Measurements from ENCODE around the gene PLEKHH3.

Gene PLEKHH3

DNA sequence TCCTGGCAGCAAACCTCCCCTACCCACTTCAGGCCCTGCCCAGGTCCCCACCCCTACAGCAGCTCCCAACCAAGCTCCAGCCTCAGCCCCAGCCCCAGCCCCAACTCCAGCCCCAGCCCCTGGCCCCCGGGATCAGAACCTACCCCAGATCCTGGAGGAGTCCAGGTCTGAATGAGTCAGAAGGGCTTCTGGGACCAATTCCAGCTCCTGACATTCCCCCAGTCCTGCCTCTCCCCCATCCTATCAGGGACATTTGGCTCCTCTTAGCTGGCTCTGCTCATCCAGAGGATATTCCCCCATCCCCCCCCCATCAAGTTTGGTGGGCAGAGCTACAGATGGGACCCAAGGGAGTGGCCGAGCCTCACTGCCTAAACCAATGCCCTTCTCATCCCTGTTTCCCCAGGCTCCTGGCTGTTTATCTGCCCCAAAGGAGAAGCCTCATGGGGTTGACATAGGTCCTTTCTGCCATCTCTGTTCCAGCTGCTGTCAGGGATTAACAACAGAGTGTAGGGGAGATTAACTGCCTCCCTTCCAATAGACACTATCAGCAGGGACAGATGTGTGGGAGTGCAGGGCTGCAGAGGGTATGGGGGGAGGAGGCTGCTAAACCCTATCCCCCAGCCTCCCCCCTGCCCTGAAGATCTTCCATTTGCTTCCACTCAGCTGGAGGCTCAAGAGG is 22.1 kb upstream of the PLEKHH3 start:
- Histone ChIP-seq H3K36me3 (ENCODE audit: insufficient read depth) (no peaks in the 10 kb centered on the region; the same call in 1 of the 2 replicates), H3K27ac (no peak overlapping the region), H3K4me3 (IDR thresholded peaks at IDR 0.05; ENCODE audit: insufficient read depth, low read depth, low read length) (no peak overlapping the region), H3K9ac (no peak overlapping the region), H3K27me3 (ENCODE audit: insufficient read depth, low read depth) (no peaks in the 10 kb centered on the region), H3K4me1 (ENCODE audit: low read depth, poor library complexity, severe bottlenecking) (peaks cover 27% of the 10 kb centered on the region), H3K4me2 (no peak overlapping the region), H4K20me1 (ENCODE audit: insufficient read depth) (no peaks in the 10 kb centered on the region), H3K79me2 (ENCODE audit: insufficient read depth, low read depth) (no peaks in the 10 kb centered on the region), H2AFZ (ENCODE audit: low read depth) (no peak overlapping the region)
- TF ChIP-seq, protein P1, sequence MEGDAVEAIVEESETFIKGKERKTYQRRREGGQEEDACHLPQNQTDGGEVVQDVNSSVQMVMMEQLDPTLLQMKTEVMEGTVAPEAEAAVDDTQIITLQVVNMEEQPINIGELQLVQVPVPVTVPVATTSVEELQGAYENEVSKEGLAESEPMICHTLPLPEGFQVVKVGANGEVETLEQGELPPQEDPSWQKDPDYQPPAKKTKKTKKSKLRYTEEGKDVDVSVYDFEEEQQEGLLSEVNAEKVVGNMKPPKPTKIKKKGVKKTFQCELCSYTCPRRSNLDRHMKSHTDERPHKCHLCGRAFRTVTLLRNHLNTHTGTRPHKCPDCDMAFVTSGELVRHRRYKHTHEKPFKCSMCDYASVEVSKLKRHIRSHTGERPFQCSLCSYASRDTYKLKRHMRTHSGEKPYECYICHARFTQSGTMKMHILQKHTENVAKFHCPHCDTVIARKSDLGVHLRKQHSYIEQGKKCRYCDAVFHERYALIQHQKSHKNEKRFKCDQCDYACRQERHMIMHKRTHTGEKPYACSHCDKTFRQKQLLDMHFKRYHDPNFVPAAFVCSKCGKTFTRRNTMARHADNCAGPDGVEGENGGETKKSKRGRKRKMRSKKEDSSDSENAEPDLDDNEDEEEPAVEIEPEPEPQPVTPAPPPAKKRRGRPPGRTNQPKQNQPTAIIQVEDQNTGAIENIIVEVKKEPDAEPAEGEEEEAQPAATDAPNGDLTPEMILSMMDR (conservative IDR thresholded peaks at IDR 0.05; ENCODE audit: low read depth, low read length) = no peak

DNA sequence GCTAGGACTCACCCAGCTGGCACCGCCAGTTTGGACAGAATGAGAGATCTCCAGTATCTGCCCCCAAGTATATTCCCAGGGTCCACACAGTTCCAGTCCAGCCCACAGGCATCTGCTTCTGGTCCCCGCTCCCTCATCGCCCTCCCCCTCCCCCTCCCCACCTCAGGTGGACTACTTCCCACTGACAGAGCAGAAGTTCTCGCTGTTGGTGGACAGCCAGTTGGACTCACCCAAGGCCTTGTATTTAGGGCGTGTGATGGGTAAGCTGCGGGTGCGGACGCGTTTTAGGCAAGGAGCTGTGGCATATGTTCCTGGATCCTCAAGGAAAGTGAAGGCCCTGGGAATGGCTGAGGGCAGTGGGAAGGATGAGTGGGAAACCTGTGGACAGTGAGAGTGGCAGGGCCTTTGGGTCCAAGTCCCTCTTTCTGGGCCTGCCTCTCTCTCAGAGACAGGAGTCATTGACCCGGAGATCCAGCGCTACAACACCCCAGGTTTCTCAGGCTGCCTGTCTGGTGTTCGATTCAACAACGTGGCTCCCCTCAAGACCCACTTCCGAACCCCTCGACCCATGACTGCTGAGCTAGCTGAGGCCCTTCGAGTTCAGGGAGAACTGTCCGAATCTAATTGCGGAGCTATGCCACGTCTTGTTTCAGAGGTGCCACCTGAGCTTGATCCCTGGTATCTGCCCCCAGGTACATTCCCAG is 20.5 kb upstream of the PLEKHH3 start:
- Histone ChIP-seq H2AFZ (ENCODE audit: low read depth) (no peak overlapping the region), H3K9ac (no peak overlapping the region), H4K20me1 (ENCODE audit: insufficient read depth) (no peaks in the 10 kb centered on the region), H3K27ac (no peak overlapping the region), H3K4me3 (IDR thresholded peaks at IDR 0.05; ENCODE audit: insufficient read depth, low read depth, low read length) (no peak overlapping the region), H3K4me1 (ENCODE audit: low read depth, poor library complexity, severe bottlenecking) (peaks cover 11% of the 10 kb centered on the region), H3K79me2 (ENCODE audit: insufficient read depth, low read depth) (no peaks in the 10 kb centered on the region), H3K27me3 (ENCODE audit: insufficient read depth, low read depth) (no peaks in the 10 kb centered on the region), H3K36me3 (ENCODE audit: insufficient read depth) (no peaks in the 10 kb centered on the region), H3K4me2 (no peak overlapping the region)
- TF ChIP-seq, protein P1 (conservative IDR thresholded peaks at IDR 0.05; ENCODE audit: low read depth, low read length) = no peak

DNA sequence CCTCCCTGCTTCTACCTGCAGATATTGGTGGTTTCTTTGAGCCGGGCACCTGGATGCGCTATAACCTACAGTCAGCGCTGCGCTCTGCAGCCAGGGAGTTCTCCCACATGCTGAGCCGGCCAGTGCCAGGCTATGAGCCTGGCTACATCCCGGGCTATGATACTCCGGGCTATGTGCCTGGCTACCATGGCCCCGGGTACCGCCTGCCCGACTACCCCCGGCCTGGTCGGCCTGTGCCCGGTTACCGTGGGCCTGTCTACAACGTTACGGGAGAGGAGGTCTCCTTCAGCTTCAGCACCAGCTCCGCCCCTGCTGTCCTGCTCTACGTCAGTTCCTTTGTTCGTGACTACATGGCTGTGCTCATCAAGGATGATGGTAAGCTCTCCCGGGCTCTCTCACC is 18.7 kb upstream of the PLEKHH3 start:
- no peaks in the 10 kb centered on the region for H3K27me3 ChIP-seq (ENCODE audit: insufficient read depth, low read depth)
- H3K4me3 ChIP-seq (IDR thresholded peaks at IDR 0.05; ENCODE audit: insufficient read depth, low read depth, low read length) = no peak overlapping the region
- H3K4me1 ChIP-seq (ENCODE audit: low read depth, poor library complexity, severe bottlenecking) = no peaks in the 10 kb centered on the region
- H4K20me1 ChIP-seq (ENCODE audit: insufficient read depth) = no peaks in the 10 kb centered on the region
- H3K79me2 ChIP-seq (ENCODE audit: insufficient read depth, low read depth) = no peaks in the 10 kb centered on the region
- TF ChIP-seq, protein P1 (conservative IDR thresholded peaks at IDR 0.05; ENCODE audit: low read depth, low read length) = no peak
- H3K27ac ChIP-seq = no peak overlapping the region
- no peak overlapping the region for H2AFZ ChIP-seq (ENCODE audit: low read depth)
- no peak overlapping the region for H3K4me2 ChIP-seq
- no peaks in the 10 kb centered on the region for H3K36me3 ChIP-seq (ENCODE audit: insufficient read depth)
- no peak overlapping the region for H3K9ac ChIP-seq

DNA sequence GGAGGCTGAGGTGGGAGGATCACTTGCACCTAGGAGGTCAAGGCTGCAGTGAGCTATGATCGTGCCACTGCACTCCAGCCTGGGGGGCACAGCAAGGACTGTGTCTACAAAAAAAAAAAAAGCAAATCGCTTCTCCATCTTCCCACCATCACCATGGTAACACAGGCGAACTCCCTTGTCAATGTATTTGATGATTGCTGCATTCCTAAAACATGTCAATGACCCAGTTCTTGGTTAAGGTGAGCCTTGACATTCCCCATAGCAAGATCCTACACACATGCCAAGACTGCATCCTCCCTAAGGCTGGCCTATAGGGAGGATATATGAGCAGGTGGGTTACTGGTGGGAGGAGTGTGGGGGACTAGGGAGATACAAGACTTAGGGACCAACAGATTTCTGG is 17.7 kb upstream of the PLEKHH3 start:
- no peak overlapping the region for H2AFZ ChIP-seq (ENCODE audit: low read depth)
- H3K27ac ChIP-seq = no peak overlapping the region
- H3K79me2 ChIP-seq (ENCODE audit: insufficient read depth, low read depth) = no peaks in the 10 kb centered on the region
- H4K20me1 ChIP-seq (ENCODE audit: insufficient read depth) = no peaks in the 10 kb centered on the region
- no peaks in the 10 kb centered on the region for H3K4me1 ChIP-seq (ENCODE audit: low read depth, poor library complexity, severe bottlenecking)
- TF ChIP-seq, protein P1 (conservative IDR thresholded peaks at IDR 0.05; ENCODE audit: low read depth, low read length) = no peak
- H3K27me3 ChIP-seq (ENCODE audit: insufficient read depth, low read depth) = no peaks in the 10 kb centered on the region
- H3K36me3 ChIP-seq (ENCODE audit: insufficient read depth) = no peaks in the 10 kb centered on the region
- H3K4me3 ChIP-seq (IDR thresholded peaks at IDR 0.05; ENCODE audit: insufficient read depth, low read depth, low read length) = no peak overlapping the region
- no peak overlapping the region for H3K9ac ChIP-seq
- no peak overlapping the region for H3K4me2 ChIP-seq

Data from KMS-11 (cell line).